HEK293 (cell line): ENCODE results near the gene CA10.

ENCODE experiments used
- CTCF ChIA-PET: fragments of 350-600 bp; formaldehyde crosslinking; extraction: SDS; loops from one replicate; lab custom pipeline; 2021; ENCODE audit warnings: antibody characterized with exemption; lab: Yijun Ruan, JAX
- POLR2A ChIA-PET: fragments of 300-600 bp; formaldehyde crosslinking; extraction: SDS; loops from one replicate; lab custom pipeline; 2020; ENCODE audit warnings: antibody characterized with exemption, inconsistent platforms; lab: Yijun Ruan, JAX
- H3K27ac ChIP-seq: fragments of 200-500 bp; sonication (Bioruptor generic); 2 replicates; pipeline ENCODE4 v1.5.1; 2014; ENCODE audit warnings: low read depth, low read length, control low read depth, inconsistent platforms; ENCODE audit errors: extremely low read depth
- H3K36me3 ChIP-seq, 2 experiments: fragments of 200-500 bp in 1 of 2; sonication (Bioruptor generic) in 1 of 2; 1 replicate in 1 of 2; 2 replicates in 1 of 2; pipeline ENCODE4 v1.5.1; 2014 to 2017; ENCODE audit warnings: inconsistent platforms in 2 of 2, low read length in 2 of 2; ENCODE audit not compliant: control insufficient read depth in 2 of 2, insufficient read depth in 1 of 2
- H3K4me1 ChIP-seq: fragments of 200-500 bp; sonication (Bioruptor generic); 2 replicates; pipeline ENCODE4 v1.5.1; 2014; ENCODE audit warnings: mild to moderate bottlenecking, low read length, inconsistent platforms; ENCODE audit not compliant: control insufficient read depth, insufficient read depth
- H3K4me3 ChIP-seq: 2 replicates; pipeline ENCODE4 v1.5.1; 2011; ENCODE audit warnings: low read depth, mild to moderate bottlenecking, control low read depth, low read length, moderate library complexity
- H3K9me3 ChIP-seq: fragments of 200-500 bp; sonication (Bioruptor generic); 2 replicates; pipeline ENCODE4 v1.5.1; 2014; ENCODE audit warnings: low read depth, low read length, inconsistent platforms; ENCODE audit not compliant: control insufficient read depth, insufficient read depth
- ELK4 ChIP-seq: IDR thresholded peaks from 2 replicates; pipeline ENCODE4 v1.6.1; 2011; ENCODE audit warnings: mild to moderate bottlenecking, low read depth, low read length, borderline replicate concordance
- GLI4 ChIP-seq: fragments of 450-650 bp; formaldehyde crosslinking; IDR thresholded peaks from 2 replicates; pipeline ENCODE4 v1.5.1; 2016; ENCODE audit warnings: missing biosample characterization, missing genetic modification characterization
- MEIS1 ChIP-seq: sonication (generic); formaldehyde crosslinking; IDR thresholded peaks from 2 replicates; pipeline ENCODE4 v1.8.1; 2022; ENCODE audit warnings: missing genetic modification reagents, mild to moderate bottlenecking, borderline replicate concordance
- MYNN ChIP-seq: fragments of 450-650 bp; formaldehyde crosslinking; IDR thresholded peaks from 2 replicates; pipeline ENCODE4 v1.5.1; 2016; ENCODE audit warnings: missing biosample characterization, missing genetic modification characterization, borderline replicate concordance
- MZF1 ChIP-seq: fragments of 450-650 bp; formaldehyde crosslinking; IDR thresholded peaks from 2 replicates; pipeline ENCODE4 v1.5.1; 2017; ENCODE audit warnings: missing biosample characterization, missing genetic modification characterization, borderline replicate concordance
- SALL2 ChIP-seq: fragments of 450-650 bp; formaldehyde crosslinking; IDR thresholded peaks from 2 replicates; pipeline ENCODE4 v1.5.0; 2017; ENCODE audit warnings: missing biosample characterization, mild to moderate bottlenecking, missing genetic modification characterization, borderline replicate concordance
- SP2 ChIP-seq: fragments of 450-650 bp; formaldehyde crosslinking; IDR thresholded peaks from 2 replicates; pipeline ENCODE4 v1.5.1; 2016; ENCODE audit warnings: missing biosample characterization, missing genetic modification characterization
- ZFHX2 ChIP-seq: fragments of 450-650 bp; formaldehyde crosslinking; conservative IDR thresholded peaks from 2 replicates; pipeline ENCODE4 v1.5.1; 2016; ENCODE audit warnings: missing biosample characterization, missing genetic modification characterization
- ZFP37 ChIP-seq: fragments of 450-650 bp; formaldehyde crosslinking; IDR thresholded peaks from 2 replicates; pipeline ENCODE4 v1.5.1; 2016; ENCODE audit warnings: missing biosample characterization, missing genetic modification characterization
- ZNF157 ChIP-seq: fragments of 450-650 bp; formaldehyde crosslinking; IDR thresholded peaks from 2 replicates; pipeline ENCODE4 v1.5.1; 2016; ENCODE audit warnings: missing biosample characterization, missing genetic modification characterization
- ZNF266 ChIP-seq: fragments of 450-650 bp; formaldehyde crosslinking; IDR thresholded peaks from 2 replicates; pipeline ENCODE4 v1.5.1; 2016; ENCODE audit warnings: missing biosample characterization, missing genetic modification characterization, low read depth
- ZNF302 ChIP-seq: fragments of 450-650 bp; formaldehyde crosslinking; IDR thresholded peaks from 2 replicates; pipeline ENCODE4 v1.5.1; 2016; ENCODE audit warnings: missing biosample characterization, missing genetic modification characterization, low read depth
- ZNF404 ChIP-seq: fragments of 450-650 bp; formaldehyde crosslinking; IDR thresholded peaks from 2 replicates; pipeline ENCODE4 v1.5.1; 2017; ENCODE audit warnings: missing biosample characterization, missing genetic modification characterization
- ZNF423 ChIP-seq: fragments of 450-650 bp; formaldehyde crosslinking; IDR thresholded peaks from 2 replicates; pipeline ENCODE4 v1.5.1; 2016; ENCODE audit warnings: missing biosample characterization, missing genetic modification characterization
- ZNF473 ChIP-seq: fragments of 450-650 bp; formaldehyde crosslinking; IDR thresholded peaks from 2 replicates; pipeline ENCODE4 v1.5.1; 2017; ENCODE audit warnings: missing biosample characterization, missing genetic modification characterization
- ZNF548 ChIP-seq: fragments of 450-650 bp; formaldehyde crosslinking; IDR thresholded peaks from 2 replicates; pipeline ENCODE4 v1.5.1; 2016; ENCODE audit warnings: missing biosample characterization, missing genetic modification characterization
- ZNF585B ChIP-seq: fragments of 450-650 bp; formaldehyde crosslinking; IDR thresholded peaks from 2 replicates; pipeline ENCODE4 v1.5.1; 2016; ENCODE audit warnings: missing biosample characterization, missing genetic modification characterization
- ZNF677 ChIP-seq: fragments of 450-650 bp; IDR thresholded peaks from 2 replicates; pipeline ENCODE4 v1.5.0; 2018; ENCODE audit warnings: missing biosample characterization, mild to moderate bottlenecking, missing genetic modification characterization, moderate library complexity
- ZNF701 ChIP-seq: fragments of 450-650 bp; formaldehyde crosslinking; IDR thresholded peaks from 2 replicates; pipeline ENCODE4 v1.5.1; 2016; ENCODE audit warnings: missing biosample characterization, missing genetic modification characterization
- ZNF707 ChIP-seq: fragments of 450-650 bp; formaldehyde crosslinking; IDR thresholded peaks from 2 replicates; pipeline ENCODE4 v1.5.1; 2016; ENCODE audit warnings: missing biosample characterization, missing genetic modification characterization
- ZNF785 ChIP-seq: fragments of 450-650 bp; formaldehyde crosslinking; IDR thresholded peaks from 2 replicates; pipeline ENCODE4 v1.5.1; 2016; ENCODE audit warnings: missing biosample characterization, missing genetic modification characterization
- TF ChIP-seq, protein P1 (sequence below): fragments of 450-650 bp; formaldehyde crosslinking; IDR thresholded peaks from 2 replicates; pipeline ENCODE4 v1.5.1; 2016; ENCODE audit warnings: missing biosample characterization, missing genetic modification characterization
- TF ChIP-seq, protein P2 (sequence below): fragments of 450-650 bp; formaldehyde crosslinking; IDR thresholded peaks from 2 replicates; pipeline ENCODE4 v1.5.1; 2017; ENCODE audit warnings: missing biosample characterization, missing genetic modification characterization
- TF ChIP-seq, protein P3 (sequence below): fragments of 450-650 bp; formaldehyde crosslinking; IDR thresholded peaks from 2 replicates; pipeline ENCODE4 v1.5.1; 2016; ENCODE audit warnings: missing biosample characterization, missing genetic modification characterization

Gene CA10

GRCh38 chr17:51778842-51779241, 379.7 kb downstream of the CA10 start:
- no peak overlapping the region for H3K4me3 ChIP-seq
- H3K36me3 ChIP-seq = no peaks in the 10 kb centered on the region
- POLR2A ChIA-PET = no interaction called here
- H3K9me3 ChIP-seq = no peaks in the 10 kb centered on the region
- CTCF ChIA-PET = interaction anchor here (1.6 kb wide), 1 partner anchor 14 kb away, joined by 8 read pairs; no protein-coding TSS in a partner anchor
- H3K27ac ChIP-seq = no peak overlapping the region
- H3K4me1 ChIP-seq = no peaks in the 10 kb centered on the region
- TF ChIP-seq MYNN (tag by site-specific recombination) = no peak
- TF ChIP-seq, protein P1, sequence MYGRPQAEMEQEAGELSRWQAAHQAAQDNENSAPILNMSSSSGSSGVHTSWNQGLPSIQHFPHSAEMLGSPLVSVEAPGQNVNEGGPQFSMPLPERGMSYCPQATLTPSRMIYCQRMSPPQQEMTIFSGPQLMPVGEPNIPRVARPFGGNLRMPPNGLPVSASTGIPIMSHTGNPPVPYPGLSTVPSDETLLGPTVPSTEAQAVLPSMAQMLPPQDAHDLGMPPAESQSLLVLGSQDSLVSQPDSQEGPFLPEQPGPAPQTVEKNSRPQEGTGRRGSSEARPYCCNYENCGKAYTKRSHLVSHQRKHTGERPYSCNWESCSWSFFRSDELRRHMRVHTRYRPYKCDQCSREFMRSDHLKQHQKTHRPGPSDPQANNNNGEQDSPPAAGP = no peak
- TF ChIP-seq SP2 (tag by site-specific recombination) = no peak
- TF ChIP-seq ZNF707 (tag by site-specific recombination) = no peak
- TF ChIP-seq ELK4 = no peak
- TF ChIP-seq, all 188 proteins: peak for 0

- H3K36me3 ChIP-seq = no peaks in the 10 kb centered on the region
- TF ChIP-seq ZNF423 (no peak), MEIS1 (no peak), ZNF585B (tag by site-specific recombination) (no peak), ZNF785 (tag by site-specific recombination) (no peak), ZNF302 (tag by site-specific recombination) (no peak), GLI4 (tag by site-specific recombination) (no peak), ZNF677 (tag by site-specific recombination) (no peak), ZFHX2 (tag by site-specific recombination) (no peak), ZFP37 (tag by site-specific recombination) (no peak), ZNF266 (tag by site-specific recombination) (no peak), ZNF404 (tag by site-specific recombination) (no peak), ZNF157 (no peak), ZNF548 (tag by site-specific recombination) (no peak), ZNF701 (no peak), SALL2 (no peak), ZNF473 (tag by site-specific recombination) (no peak), MZF1 (tag by site-specific recombination) (no peak)
- TF ChIP-seq, protein P2, sequence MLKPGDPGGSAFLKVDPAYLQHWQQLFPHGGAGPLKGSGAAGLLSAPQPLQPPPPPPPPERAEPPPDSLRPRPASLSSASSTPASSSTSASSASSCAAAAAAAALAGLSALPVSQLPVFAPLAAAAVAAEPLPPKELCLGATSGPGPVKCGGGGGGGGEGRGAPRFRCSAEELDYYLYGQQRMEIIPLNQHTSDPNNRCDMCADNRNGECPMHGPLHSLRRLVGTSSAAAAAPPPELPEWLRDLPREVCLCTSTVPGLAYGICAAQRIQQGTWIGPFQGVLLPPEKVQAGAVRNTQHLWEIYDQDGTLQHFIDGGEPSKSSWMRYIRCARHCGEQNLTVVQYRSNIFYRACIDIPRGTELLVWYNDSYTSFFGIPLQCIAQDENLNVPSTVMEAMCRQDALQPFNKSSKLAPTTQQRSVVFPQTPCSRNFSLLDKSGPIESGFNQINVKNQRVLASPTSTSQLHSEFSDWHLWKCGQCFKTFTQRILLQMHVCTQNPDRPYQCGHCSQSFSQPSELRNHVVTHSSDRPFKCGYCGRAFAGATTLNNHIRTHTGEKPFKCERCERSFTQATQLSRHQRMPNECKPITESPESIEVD = no peak
- TF ChIP-seq, protein P3, sequence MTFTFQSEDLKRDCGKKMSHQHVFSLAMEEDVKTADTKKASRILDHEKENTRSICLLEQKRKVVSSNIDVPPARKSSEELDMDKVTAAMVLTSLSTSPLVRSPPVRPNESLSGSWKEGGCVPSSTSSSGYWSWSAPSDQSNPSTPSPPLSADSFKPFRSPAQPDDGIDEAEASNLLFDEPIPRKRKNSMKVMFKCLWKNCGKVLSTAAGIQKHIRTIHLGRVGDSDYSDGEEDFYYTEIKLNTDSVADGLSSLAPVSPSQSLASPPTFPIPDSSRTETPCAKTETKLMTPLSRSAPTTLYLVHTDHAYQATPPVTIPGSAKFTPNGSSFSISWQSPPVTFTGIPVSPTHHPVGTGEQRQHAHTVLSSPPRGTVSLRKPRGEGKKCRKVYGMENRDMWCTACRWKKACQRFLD (tag by site-specific recombination) = no peak
- no peak overlapping the region for H3K4me3 ChIP-seq
- ChIA-PET CTCF (interaction anchor here (0.5 to 0.7 kb wide), 4 partner anchors 39 to 66 kb away, joined by 3 to 5 read pairs (median 3); no protein-coding TSS in a partner anchor), POLR2A (no interaction called here)
- H3K4me1 ChIP-seq = no peaks in the 10 kb centered on the region
- no peaks in the 10 kb centered on the region for H3K9me3 ChIP-seq
- no peak overlapping the region for H3K27ac ChIP-seq
These were observed 388.3 kb downstream of the CA10 start for GRCh38 chr17:51770027-51770759.
